ENCODE data around the gene SVOP.

GRCh38 chr12:108875280-108875679 is 145.6 kb downstream of the SVOP start:
- no peak for TF ChIP-seq POLR2A (IDR thresholded peaks at IDR 0.05)
- TF ChIP-seq CTCF (IDR thresholded peaks at IDR 0.05) = no peak

All from body of pancreas (tissue), 4 donors.